IMR-90 (cell line): ENCODE results near the gene USP10. TPM values are rescaled to one million over a fixed set of nuclear protein-coding genes. Genes with fewer than 3 reads are reported as not detected.

Experiments
- ATAC-seq: fragments of 200-7000 bp; cut with Tn5 transposase; 2 replicates; pipeline ENCODE4 v1.9.1; 2020; ENCODE audit warnings: low read depth, mild to moderate bottlenecking, moderate library complexity
- BruUV-seq: library from RNA; stranded (reverse); fragments of 400-500 nt; replicated peaks from 2 replicates; lab custom pipeline; 2021; lab: Mats Ljungman, UMichigan
- CTCF ChIA-PET: fragments of 300-600 bp; formaldehyde crosslinking; extraction: SDS; loops from one replicate; lab custom pipeline; 2021; ENCODE audit warnings: antibody characterized with exemption; lab: Yijun Ruan, JAX
- POLR2A ChIA-PET: fragments of 300-600 bp; sonication (Branson Sonifier 250); formaldehyde crosslinking; loops from one replicate; lab custom pipeline; 2022; ENCODE audit warnings: antibody characterized with exemption; ENCODE audit not compliant: unreplicated experiment; lab: Charles Lee
- DNase-seq: peaks from one replicate; pipeline ENCODE4 v3.0.0; 2013
- H2AFZ ChIP-seq: replicated peaks from 2 replicates; pipeline ENCODE3; 2013; ENCODE audit warnings: low read length, mild to moderate bottlenecking; ENCODE audit not compliant: poor library complexity
- H2AK5ac ChIP-seq: 2 replicates; pipeline ENCODE4 v1.6.1; 2013; ENCODE audit warnings: low read depth, low read length, inconsistent platforms
- H2AK9ac ChIP-seq: replicated peaks from 2 replicates; pipeline ENCODE3; 2013; ENCODE audit warnings: mild to moderate bottlenecking, low read depth, low read length, moderate library complexity; ENCODE audit not compliant: poor library complexity
- H2BK120ac ChIP-seq: 2 replicates; pipeline ENCODE4 v1.6.1; 2013; ENCODE audit warnings: low read depth, low read length, inconsistent platforms
- H2BK15ac ChIP-seq: 3 replicates; pipeline ENCODE4 v1.6.1; 2013; ENCODE audit warnings: low read depth, low read length, inconsistent platforms
- H2BK20ac ChIP-seq: 2 replicates; pipeline ENCODE4 v1.6.1; 2013; ENCODE audit warnings: low read depth, mild to moderate bottlenecking, inconsistent platforms, low read length, moderate library complexity
- H2BK5ac ChIP-seq: 2 replicates; pipeline ENCODE4 v1.6.1; 2013; ENCODE audit warnings: mild to moderate bottlenecking, low read depth, low read length, inconsistent platforms; ENCODE audit not compliant: poor library complexity, severe bottlenecking
- H3K14ac ChIP-seq: replicated peaks from 2 replicates; pipeline ENCODE4 v1.6.1; 2013; ENCODE audit warnings: low read depth, low read length, inconsistent platforms
- H3K18ac ChIP-seq: 2 replicates; pipeline ENCODE4 v1.6.1; 2013; ENCODE audit warnings: low read depth, low read length, control low read depth
- H3K23ac ChIP-seq: 2 replicates; pipeline ENCODE4 v1.6.1; 2013; ENCODE audit warnings: low read depth, low read length, inconsistent platforms
- H3K27ac ChIP-seq: 2 replicates; pipeline ENCODE4 v1.5.1; 2013; ENCODE audit warnings: mild to moderate bottlenecking, control low read depth, low read length; ENCODE audit not compliant: insufficient read depth
- H3K27me3 ChIP-seq: 2 replicates; pipeline ENCODE4 v1.6.1; 2013; ENCODE audit warnings: low read length; ENCODE audit not compliant: control insufficient read depth, insufficient read depth
- H3K36me3 ChIP-seq: 2 replicates; pipeline ENCODE4 v1.6.1; 2013; ENCODE audit warnings: low read length, mixed read lengths; ENCODE audit not compliant: control insufficient read depth, insufficient read depth
- H3K4ac ChIP-seq: 2 replicates; pipeline ENCODE4 v1.6.1; 2013; ENCODE audit warnings: low read depth, low read length, inconsistent platforms
- H3K4me1 ChIP-seq: 2 replicates; pipeline ENCODE4 v1.6.1; 2013; ENCODE audit warnings: low read length, mixed read lengths; ENCODE audit not compliant: control insufficient read depth, insufficient read depth
- H3K4me2 ChIP-seq: 2 replicates; pipeline ENCODE4 v1.6.1; 2013; ENCODE audit warnings: low read depth, mild to moderate bottlenecking, control low read depth, low read length, moderate library complexity
- H3K4me3 ChIP-seq: 2 replicates; pipeline ENCODE4 v1.5.1; 2013; ENCODE audit warnings: low read depth, mild to moderate bottlenecking, control low read depth, low read length, moderate library complexity; ENCODE audit not compliant: insufficient read depth
- H3K56ac ChIP-seq: 2 replicates; pipeline ENCODE4 v1.6.1; 2013; ENCODE audit warnings: low read length, inconsistent platforms; ENCODE audit not compliant: insufficient read depth; ENCODE audit errors: extremely low read depth
- H3K79me1 ChIP-seq, 2 experiments: 2 replicates each; pipeline ENCODE4 v1.6.1; 2013; ENCODE audit warnings: low read length in 2 of 2, inconsistent platforms in 1 of 2, low read depth in 1 of 2
- H3K9ac ChIP-seq: 2 replicates; pipeline ENCODE4 v1.6.1; 2013; ENCODE audit warnings: low read depth, low read length, control low read depth
- H3K9me1 ChIP-seq: 2 replicates; pipeline ENCODE4 v1.6.1; 2013; ENCODE audit warnings: low read length, inconsistent platforms; ENCODE audit not compliant: insufficient read depth
- H3K9me3 ChIP-seq: 2 replicates; pipeline ENCODE4 v1.6.1; 2013; ENCODE audit warnings: low read length; ENCODE audit not compliant: control insufficient read depth, insufficient read depth
- H4K20me1 ChIP-seq: 2 replicates; pipeline ENCODE4 v1.6.1; 2013; ENCODE audit warnings: low read length, inconsistent platforms; ENCODE audit not compliant: insufficient read depth
- H4K5ac ChIP-seq: 2 replicates; pipeline ENCODE4 v1.6.1; 2013; ENCODE audit warnings: mild to moderate bottlenecking, low read depth, low read length, control low read depth
- H4K8ac ChIP-seq, 2 experiments: 2 replicates each; pipeline ENCODE4 v1.6.1; 2013; ENCODE audit warnings: low read depth in 2 of 2, low read length in 2 of 2, control low read depth in 1 of 2, inconsistent platforms in 1 of 2
- H4K91ac ChIP-seq: 2 replicates; pipeline ENCODE4 v1.6.1; 2013; ENCODE audit warnings: low read depth, low read length, inconsistent platforms; ENCODE audit not compliant: insufficient read depth
- BHLHE40 ChIP-seq: fragments of 150-350 bp; IDR thresholded peaks from 2 replicates; pipeline ENCODE4 v1.6.1; 2016; ENCODE audit warnings: mild to moderate bottlenecking, low read depth, low read length
- CEBPB ChIP-seq: IDR thresholded peaks from 2 replicates; pipeline ENCODE4 v1.6.1; 2012; ENCODE audit warnings: low read depth, low read length, improper control_type of control experiment
- CTCF ChIP-seq: conservative IDR thresholded peaks from 2 replicates; pipeline ENCODE4 v1.5.1; 2012; ENCODE audit warnings: mild to moderate bottlenecking, low read depth, low read length, improper control_type of control experiment
- ELK1 ChIP-seq: fragments of 150-350 bp; IDR thresholded peaks from 2 replicates; pipeline ENCODE4 v1.6.1; 2016; ENCODE audit warnings: low read depth, mild to moderate bottlenecking, low read length, moderate library complexity, borderline replicate concordance
- FOS ChIP-seq: fragments of 150-350 bp; IDR thresholded peaks from 2 replicates; pipeline ENCODE4 v1.6.1; 2016; ENCODE audit warnings: low read depth, low read length
- MAFK ChIP-seq: IDR thresholded peaks from 2 replicates; pipeline ENCODE4 v1.6.1; 2012; ENCODE audit warnings: low read depth, low read length, improper control_type of control experiment
- MXI1 ChIP-seq: IDR thresholded peaks from 2 replicates; pipeline ENCODE4 v1.6.1; 2012; ENCODE audit warnings: low read depth, mild to moderate bottlenecking, low read length, moderate library complexity, borderline replicate concordance
- NFE2L2 ChIP-seq: fragments of 150-350 bp; IDR thresholded peaks from 2 replicates; pipeline ENCODE4 v1.6.1; 2016; ENCODE audit warnings: low read depth, mild to moderate bottlenecking, low read length
- RAD21 ChIP-seq: IDR thresholded peaks from 2 replicates; pipeline ENCODE4 v1.6.1; 2012; ENCODE audit warnings: low read length, improper control_type of control experiment
- RCOR1 ChIP-seq: IDR thresholded peaks from 2 replicates; pipeline ENCODE4 v1.6.1; 2012; ENCODE audit warnings: mild to moderate bottlenecking, low read length, improper control_type of control experiment; ENCODE audit not compliant: insufficient replicate concordance
- RFX5 ChIP-seq: IDR thresholded peaks from 2 replicates; pipeline ENCODE4 v1.8.0; 2012; ENCODE audit warnings: low read depth, mild to moderate bottlenecking, low read length, moderate library complexity
- SMC3 ChIP-seq: fragments of 150-350 bp; IDR thresholded peaks from 2 replicates; pipeline ENCODE4 v1.6.1; 2016; ENCODE audit warnings: low read depth, mild to moderate bottlenecking, antibody characterized with exemption, low read length, moderate library complexity
- USF2 ChIP-seq: fragments of 150-350 bp; IDR thresholded peaks from 2 replicates; pipeline ENCODE4 v1.6.1; 2017; ENCODE audit warnings: mild to moderate bottlenecking, antibody characterized with exemption, low read length, low read depth
- WGBS, 2 experiments: methylation state at CpG; one replicate each; pipeline versions ENCODE4 v1.1.5 to v1.1.7; 2013; ENCODE audit warnings: missing lambda C conversion rate in 2 of 2; ENCODE audit not compliant: insufficient read length in 1 of 2; ENCODE audit errors: extremely low coverage in 2 of 2; 5-methylcytosine and 5-hydroxymethylcytosine counted together
- dilution Hi-C: fragments of 300-500 bp; cut with HindIII; formaldehyde crosslinking; loops from one replicate; pipeline ENCODE4 v1.14.3; 2018; ENCODE audit warnings: low sequenced_read_pairs; ENCODE audit not compliant: unreplicated experiment
- in situ Hi-C: fragments of 300-500 bp; cut with MboI; formaldehyde crosslinking; loops from 3 replicates; pipeline ENCODE4 v1.14.3; 2019; ENCODE audit warnings: low sequenced_read_pairs, inconsistent platforms, mixed read lengths
- intact Hi-C: fragments of 100-400 bp; cut with micrococcal nuclease; formaldehyde crosslinking; loops from 2 replicates; pipeline ENCODE4 v1.10.0; 2022
- polyA plus RNA-seq, 3 experiments: library from polyadenylated mRNA; depleted of rRNA; stranded (reverse); fragments of >200 nt; gene quantifications; 2 replicates each; pipeline ENCODE4 v1.2.3, GENCODE V29; 2012; ENCODE audit warnings: low replicate concordance in 1 of 3
- total RNA-seq: library from RNA; depleted of rRNA; stranded (reverse); fragments of >200 nt; gene quantifications from 2 replicates; pipeline ENCODE4 v1.2.3, GENCODE V29; 2012

USP10 gene
- total and polyA plus RNA-seq, 2 of the 4 experiments (the other 2 are of a cell fraction), result 54.3 to 79.0 TPM

GRCh38 chr16:84791501-84791900 is 91.7 kb downstream of the USP10 start:
- no peak overlapping the region for H3K4ac ChIP-seq
- no peaks in the 10 kb centered on the region for H3K9me3 ChIP-seq
- dilution Hi-C loops, result no loop called here
- no peaks in the 10 kb centered on the region for H4K20me1 ChIP-seq
- intact Hi-C loops, result no loop called here
- H3K79me1 ChIP-seq, result no peaks in the 10 kb centered on the region
- H2AFZ ChIP-seq, result no peak overlapping the region
- H3K27me3 ChIP-seq, result no peaks in the 10 kb centered on the region
- in situ Hi-C loops, result no loop called here
- no peaks in the 10 kb centered on the region for H3K36me3 ChIP-seq
- no peak overlapping the region for H2BK120ac ChIP-seq
- CTCF ChIA-PET, result no interaction called here
- peaks cover 18% of the 10 kb centered on the region for H3K4me1 ChIP-seq
- no peak overlapping the region for H2BK5ac ChIP-seq
- no peak overlapping the region for H3K27ac ChIP-seq
- 0 out of 2 replicates have a peak overlapping the region, but pooled peaks have one; percentile 20 for H2BK20ac ChIP-seq
- H3K56ac ChIP-seq, result no peak overlapping the region
- DNase-seq (no peak), ATAC-seq (no peak)
- no peak overlapping the region for H3K14ac ChIP-seq
- POLR2A ChIA-PET, result no interaction called here
- no peak overlapping the region for H3K9ac ChIP-seq
- H3K4me2 ChIP-seq, result no peak overlapping the region
- H3K9me1 ChIP-seq, result peaks cover 16% of the 10 kb centered on the region
- no peak overlapping the region for H2BK15ac ChIP-seq
- H3K23ac ChIP-seq, result no peak overlapping the region
- H3K18ac ChIP-seq, result no peak overlapping the region
- no peak overlapping the region for H2AK9ac ChIP-seq
- BruUV-seq, result no TSS peak
- 92% methylated on average over 2 of the region's 6 CpGs; no CpG with 5 or more reads in 1 of the 2 experiments for WGBS, 2 experiments
- TF ChIP-seq RAD21, result no peak
- no peak for TF ChIP-seq ELK1
- TF ChIP-seq MAFK, result no peak
- no peak for TF ChIP-seq FOS
- TF ChIP-seq CTCF, result no peak
- no peak for TF ChIP-seq CEBPB
- no peak for TF ChIP-seq NFE2L2
- no peak for TF ChIP-seq BHLHE40
- TF ChIP-seq MXI1, result no peak
- TF ChIP-seq USF2, result no peak
- TF ChIP-seq SMC3, result no peak
- no peak for TF ChIP-seq RCOR1
- no peak for TF ChIP-seq RFX5
- H4K91ac ChIP-seq, result no peak overlapping the region
- H4K5ac ChIP-seq, result no peak overlapping the region
- no peak overlapping the region for H3K4me3 ChIP-seq
- peak overlapping the region; percentile 17; the same call in 1 of the 2 replicates for H2AK5ac ChIP-seq
- H4K8ac ChIP-seq, result no peak overlapping the region
